ENCODE data around the gene BRD3OS.
"Not testable (repeated sequence)": the region's sequence is repeated elsewhere in the genome, so short reads cannot be mapped to it uniquely, and the experiment has no call there.

BRD3OS gene

DNA sequence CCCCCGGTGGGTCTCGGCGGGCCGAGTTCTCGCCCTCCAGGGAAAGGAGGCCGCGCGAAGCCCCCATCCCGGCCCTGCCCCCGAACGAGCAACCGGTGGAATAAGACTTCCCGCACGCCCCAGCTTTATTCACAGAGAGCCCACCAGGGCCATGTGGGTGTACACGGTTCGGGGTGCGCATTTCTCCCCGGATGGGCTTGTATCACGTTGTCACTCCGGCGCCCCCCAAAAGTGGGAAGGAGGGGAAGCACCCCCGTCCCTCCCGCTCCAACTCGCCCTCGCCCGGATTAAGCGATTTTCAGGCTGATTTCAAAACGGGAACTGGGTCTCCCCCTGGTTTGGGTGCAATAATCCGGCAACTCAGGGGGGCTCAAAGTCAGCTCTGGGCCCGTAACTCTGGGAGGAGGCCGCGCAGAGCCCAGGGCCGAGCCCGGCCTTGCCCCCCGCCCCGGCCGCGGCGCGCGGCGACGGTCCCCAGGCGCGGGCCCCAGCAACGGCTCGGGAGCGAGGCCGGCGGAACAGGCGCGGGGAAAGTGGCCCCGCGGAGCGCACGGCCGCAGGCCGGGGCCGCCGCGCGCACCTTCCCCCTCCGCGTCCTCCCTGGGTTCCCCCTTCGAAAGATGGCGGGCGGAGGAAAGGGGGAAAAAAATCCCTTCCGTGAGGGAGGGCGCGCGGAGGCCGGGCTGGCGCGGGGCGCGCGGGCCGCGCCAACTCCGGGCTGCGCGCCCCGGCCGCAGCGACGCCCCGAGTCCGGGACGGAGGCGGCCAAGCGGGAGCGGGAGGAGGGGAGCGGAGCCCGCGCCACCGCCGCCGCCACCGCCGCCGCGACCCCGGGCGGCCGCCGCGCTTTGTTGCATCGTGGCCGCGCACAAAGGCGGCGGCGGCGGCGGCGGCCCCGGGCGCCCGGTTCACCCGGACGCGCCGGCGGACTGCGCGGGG, 41.9 kb downstream of the BRD3OS start:
- peaks cover 23% of the 10 kb centered on the region for H3K27me3 ChIP-seq (ENCODE audit: insufficient read depth, low read length)
- peak overlapping the region; percentile 96 for H3K9ac ChIP-seq (ENCODE audit: low read depth, low read length)
- H3K4me1 ChIP-seq (ENCODE audit: insufficient read depth, low read length) = peaks cover 3% of the 10 kb centered on the region; the same call in 1 of the 2 replicates
- peak overlapping the region; percentile 70 for H3K27ac ChIP-seq (ENCODE audit: low read length)
- H3K36me3 ChIP-seq (ENCODE audit: insufficient read depth, low read depth, low read length) = no peaks in the 10 kb centered on the region
- no peaks in the 10 kb centered on the region for H3K9me3 ChIP-seq (ENCODE audit: insufficient read depth, low read depth, low read length)
- H3K4me3 ChIP-seq (ENCODE audit: low read length) = peak overlapping the region; percentile 95

DNA sequence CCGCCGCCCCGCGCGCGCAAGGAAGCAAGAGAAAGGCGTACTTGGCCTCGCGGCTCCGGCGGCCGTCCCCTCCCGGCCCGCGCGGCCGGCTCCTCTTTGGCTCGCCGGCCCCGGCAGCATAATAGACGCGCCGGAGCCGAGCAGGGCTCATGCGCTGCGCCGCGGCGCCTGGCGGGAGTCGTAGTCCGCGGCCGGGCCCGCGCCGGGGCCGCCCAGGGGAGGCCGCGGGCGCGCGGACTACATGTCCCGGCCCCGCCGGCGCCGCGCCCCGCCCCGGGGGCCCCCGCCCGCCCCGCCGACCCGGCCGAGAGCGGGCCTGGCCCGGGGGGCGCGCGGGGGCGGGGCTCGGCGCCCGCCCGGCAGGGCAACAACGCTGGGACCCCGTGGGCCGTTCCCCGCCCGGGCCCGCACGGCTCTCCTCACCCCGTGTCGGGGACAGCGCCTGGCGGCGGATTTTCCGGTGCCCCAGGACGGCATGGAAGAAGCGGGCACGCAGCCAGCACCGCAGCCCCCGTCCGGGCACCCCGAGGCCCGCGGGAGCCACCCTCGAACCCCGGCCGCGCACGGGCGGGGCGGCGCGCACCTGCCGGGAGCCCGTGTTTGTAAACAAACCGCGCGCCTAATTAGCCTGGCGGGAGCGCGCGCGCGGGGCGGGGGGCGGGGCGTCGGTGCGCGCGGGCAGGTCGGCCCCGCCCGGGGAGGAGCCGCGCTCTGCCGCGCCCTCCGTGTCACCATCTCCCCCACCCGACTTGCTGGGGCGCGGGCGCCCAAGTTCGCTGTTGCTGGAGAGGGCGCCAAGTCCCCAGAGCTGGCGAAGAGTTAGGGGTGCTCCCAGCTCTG, 42.8 kb downstream of the BRD3OS start, which contains the start of gene BRD3:
Gene BRD3, minus strand, starts transcription at position 123 of the 840 bp plus-strand sequence. CDS start 14,549 bp downstream, outside the sequence.
- Histone ChIP-seq H3K9ac (ENCODE audit: low read depth, low read length) (peak within 1 kb of the TSS; percentile 96), H3K36me3 (ENCODE audit: insufficient read depth, low read depth, low read length) (no peaks in the 10 kb centered on the region), H3K9me3 (ENCODE audit: insufficient read depth, low read depth, low read length) (no peaks in the 10 kb centered on the region), H3K27me3 (ENCODE audit: insufficient read depth, low read length) (peaks cover 23% of the 10 kb centered on the region), H3K4me3 (ENCODE audit: low read length) (peak within 1 kb of the TSS; percentile 95), H3K27ac (ENCODE audit: low read length) (peak within 1 kb of the TSS; percentile 70), H3K4me1 (ENCODE audit: insufficient read depth, low read length) (peaks cover 3% of the 10 kb centered on the region; the same call in 1 of the 2 replicates)

DNA sequence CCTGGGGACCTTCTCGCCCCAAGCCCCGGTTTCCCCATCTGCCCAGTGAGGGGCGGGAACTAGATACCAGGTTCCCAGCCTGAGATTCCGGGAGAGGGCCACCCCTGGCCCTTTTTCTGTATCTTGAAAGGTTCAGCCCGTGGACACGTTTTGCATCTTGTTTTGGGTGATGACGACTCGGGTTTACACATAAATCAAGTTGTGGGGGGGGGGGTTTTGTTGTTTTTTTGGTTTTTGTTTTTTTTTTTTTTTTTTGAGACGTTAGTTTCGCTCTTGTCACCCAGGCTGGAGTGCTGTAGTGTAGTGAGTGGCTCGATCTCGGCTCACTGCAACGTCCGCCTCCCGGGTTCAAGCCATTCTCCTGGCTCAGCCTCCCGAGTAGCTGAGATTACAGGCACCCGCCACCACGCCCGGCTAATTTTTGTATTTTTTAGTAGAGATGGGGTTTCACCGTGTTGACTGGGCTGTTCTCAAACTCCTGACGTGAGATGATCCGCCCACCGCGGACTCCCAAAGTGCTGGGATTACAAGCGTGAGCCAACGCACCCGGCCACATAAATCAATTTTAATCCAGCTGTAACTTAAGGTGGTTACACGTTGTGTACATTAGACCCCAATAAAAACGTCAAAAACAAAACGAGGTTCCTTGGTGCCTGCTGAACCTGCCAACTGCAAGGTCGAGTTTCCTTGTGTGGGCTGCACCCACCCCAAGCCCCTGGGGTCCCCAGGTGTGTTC, 43.6 kb downstream of the BRD3OS start:
- peak overlapping the region; percentile 83 for H3K4me3 ChIP-seq (ENCODE audit: low read length)
- no peaks in the 10 kb centered on the region for H3K36me3 ChIP-seq (ENCODE audit: insufficient read depth, low read depth, low read length)
- H3K9me3 ChIP-seq (ENCODE audit: insufficient read depth, low read depth, low read length) = no peaks in the 10 kb centered on the region
- H3K27ac ChIP-seq (ENCODE audit: low read length) = no peak overlapping the region
- peaks cover 23% of the 10 kb centered on the region for H3K27me3 ChIP-seq (ENCODE audit: insufficient read depth, low read length)
- peaks cover 3% of the 10 kb centered on the region; the same call in 1 of the 2 replicates for H3K4me1 ChIP-seq (ENCODE audit: insufficient read depth, low read length)
- peak overlapping the region; percentile 76; the same call in 1 of the 2 replicates for H3K9ac ChIP-seq (ENCODE audit: low read depth, low read length)

DNA sequence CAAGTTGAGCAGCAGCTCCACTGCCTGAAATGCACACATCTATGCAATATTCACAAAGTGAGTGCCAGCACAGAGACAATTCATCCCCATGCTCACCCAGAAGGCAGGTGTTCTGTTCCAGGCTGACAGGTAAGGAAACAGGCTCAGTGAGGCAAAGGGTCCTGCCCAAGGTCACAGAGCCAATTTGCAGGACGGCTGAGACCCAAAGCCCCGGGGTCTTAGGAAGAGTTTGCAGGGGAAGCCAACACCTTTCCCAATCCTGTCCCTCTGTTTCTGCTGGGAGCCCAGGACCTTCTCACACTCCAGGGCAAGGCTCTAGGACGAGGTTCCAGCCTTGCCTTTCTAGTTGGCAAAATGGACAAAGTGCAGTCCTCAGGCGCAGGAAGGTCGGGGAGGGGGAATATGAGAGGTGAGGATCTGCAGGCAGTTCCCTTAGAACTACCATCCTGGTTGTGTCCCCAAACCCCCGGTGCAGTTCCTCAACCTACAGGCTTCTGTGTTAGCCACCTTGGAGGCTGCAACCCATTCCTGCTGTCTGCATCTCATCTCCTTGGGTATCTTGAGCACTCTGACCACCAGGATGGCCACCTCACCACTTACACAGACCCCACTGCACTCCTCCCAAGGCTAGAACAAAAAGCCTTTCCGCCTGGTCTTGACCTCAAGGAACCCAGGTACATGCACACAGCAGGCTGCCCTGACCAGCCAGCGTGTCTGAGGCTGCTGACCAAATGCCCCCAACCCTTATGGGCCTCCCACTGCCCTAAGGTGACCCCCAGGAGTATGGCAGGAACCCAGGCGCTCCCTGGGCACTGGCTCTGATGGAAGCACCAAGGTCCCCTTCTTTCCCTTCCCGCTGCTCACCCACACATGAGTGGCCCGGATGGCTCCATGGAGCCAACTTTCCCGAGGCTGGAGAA, 44.5 kb downstream of the BRD3OS start:
- Histone ChIP-seq H3K4me1 (ENCODE audit: insufficient read depth, low read length) (peaks cover 3% of the 10 kb centered on the region; the same call in 1 of the 2 replicates), H3K9me3 (ENCODE audit: insufficient read depth, low read depth, low read length) (no peaks in the 10 kb centered on the region; the same call in 1 of the 2 replicates), H3K4me3 (ENCODE audit: low read length) (no peak overlapping the region), H3K27ac (ENCODE audit: low read length) (no peak overlapping the region), H3K9ac (ENCODE audit: low read depth, low read length) (no peak overlapping the region), H3K27me3 (ENCODE audit: insufficient read depth, low read length) (peaks cover 23% of the 10 kb centered on the region), H3K36me3 (ENCODE audit: insufficient read depth, low read depth, low read length) (no peaks in the 10 kb centered on the region)

DNA sequence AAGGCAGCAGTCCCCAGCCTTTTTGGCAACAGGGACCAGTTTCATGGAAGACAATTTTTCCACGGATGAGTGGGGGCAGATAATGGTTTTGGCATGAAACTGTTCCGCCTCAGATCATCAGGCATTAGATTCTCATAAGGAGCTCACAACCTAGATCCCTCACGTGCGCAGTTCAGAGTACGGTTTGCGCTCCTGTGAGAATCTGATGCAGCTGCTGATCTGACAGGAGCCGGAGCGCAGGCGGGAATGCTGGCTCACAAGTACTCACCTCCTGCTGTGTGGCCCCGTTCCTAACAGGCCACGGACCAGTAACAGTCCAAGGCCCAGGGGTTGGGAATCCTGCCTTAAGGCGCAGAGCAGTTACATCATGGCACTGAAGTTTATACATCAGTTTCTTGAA, 45.9 kb downstream of the BRD3OS start:
- no peaks in the 10 kb centered on the region for H3K36me3 ChIP-seq (ENCODE audit: insufficient read depth, low read depth, low read length)
- no peak overlapping the region for H3K27ac ChIP-seq (ENCODE audit: low read length)
- H3K4me3 ChIP-seq (ENCODE audit: low read length) = no peak overlapping the region

DNA sequence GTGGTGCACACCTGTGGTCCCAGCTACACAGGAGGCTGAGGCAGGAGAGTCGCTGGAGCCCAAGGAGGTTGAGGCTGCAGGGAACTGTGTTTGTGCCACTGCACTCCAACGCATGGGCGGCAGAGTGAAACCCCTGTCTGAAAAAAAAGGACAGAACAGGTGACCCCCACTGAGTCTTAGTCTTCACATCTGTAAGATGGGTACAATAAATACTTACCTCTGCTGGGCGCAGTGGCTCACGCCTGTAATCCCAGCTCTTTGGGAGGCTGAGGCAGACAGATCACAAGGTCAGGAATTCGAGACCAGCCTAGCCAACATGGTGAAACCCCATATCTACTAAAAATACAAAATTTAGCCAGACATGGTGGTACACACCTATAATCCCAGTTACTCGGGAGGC, 47.4 kb downstream of the BRD3OS start:
- not testable (repeated sequence) for H3K27ac ChIP-seq (ENCODE audit: low read length); H3K9ac ChIP-seq (ENCODE audit: low read depth, low read length); H3K4me3 ChIP-seq (ENCODE audit: low read length); H3K4me1 ChIP-seq (ENCODE audit: insufficient read depth, low read length); H3K9me3 ChIP-seq (ENCODE audit: insufficient read depth, low read depth, low read length); H3K36me3 ChIP-seq (ENCODE audit: insufficient read depth, low read depth, low read length)
- peaks cover 23% of the 10 kb centered on the region for H3K27me3 ChIP-seq (ENCODE audit: insufficient read depth, low read length)

More for the DNA sequence above, 45.9 kb downstream of the BRD3OS start:
- Histone ChIP-seq H3K9ac (ENCODE audit: low read depth, low read length) (no peak overlapping the region), H3K4me1 (ENCODE audit: insufficient read depth, low read length) (peaks cover under 1% of the 10 kb centered on the region; the same call in 1 of the 2 replicates), H3K9me3 (ENCODE audit: insufficient read depth, low read depth, low read length) (no peaks in the 10 kb centered on the region; the same call in 1 of the 2 replicates), H3K27me3 (ENCODE audit: insufficient read depth, low read length) (peaks cover 23% of the 10 kb centered on the region)

DNA sequence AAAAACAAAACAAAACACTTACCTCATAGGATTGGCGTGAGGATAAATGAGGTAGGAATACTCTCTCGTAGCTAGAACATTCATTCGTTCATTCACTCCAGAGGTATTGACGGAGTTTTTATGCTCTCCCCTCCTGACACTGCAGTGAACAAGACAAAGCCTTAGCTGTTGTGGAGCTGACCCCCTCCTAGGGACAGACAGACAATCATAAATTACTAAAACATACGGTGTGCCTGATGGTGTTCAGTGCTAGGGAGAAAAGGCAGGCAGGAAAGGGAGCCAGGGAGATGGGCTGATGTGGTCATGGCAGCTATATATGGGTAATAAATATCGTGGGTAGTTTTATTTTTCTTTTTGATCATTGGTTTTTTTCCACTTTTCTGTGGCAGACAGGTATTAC, 48.2 kb downstream of the BRD3OS start:
- H3K27ac ChIP-seq (ENCODE audit: low read length) = no peak overlapping the region
- H3K9me3 ChIP-seq (ENCODE audit: insufficient read depth, low read depth, low read length) = peaks cover 10% of the 10 kb centered on the region
- no peak overlapping the region for H3K4me3 ChIP-seq (ENCODE audit: low read length)
- no peak overlapping the region for H3K9ac ChIP-seq (ENCODE audit: low read depth, low read length)
- H3K4me1 ChIP-seq (ENCODE audit: insufficient read depth, low read length) = no peaks in the 10 kb centered on the region
- no peaks in the 10 kb centered on the region for H3K36me3 ChIP-seq (ENCODE audit: insufficient read depth, low read depth, low read length)
- H3K27me3 ChIP-seq (ENCODE audit: insufficient read depth, low read length) = peaks cover 23% of the 10 kb centered on the region

DNA sequence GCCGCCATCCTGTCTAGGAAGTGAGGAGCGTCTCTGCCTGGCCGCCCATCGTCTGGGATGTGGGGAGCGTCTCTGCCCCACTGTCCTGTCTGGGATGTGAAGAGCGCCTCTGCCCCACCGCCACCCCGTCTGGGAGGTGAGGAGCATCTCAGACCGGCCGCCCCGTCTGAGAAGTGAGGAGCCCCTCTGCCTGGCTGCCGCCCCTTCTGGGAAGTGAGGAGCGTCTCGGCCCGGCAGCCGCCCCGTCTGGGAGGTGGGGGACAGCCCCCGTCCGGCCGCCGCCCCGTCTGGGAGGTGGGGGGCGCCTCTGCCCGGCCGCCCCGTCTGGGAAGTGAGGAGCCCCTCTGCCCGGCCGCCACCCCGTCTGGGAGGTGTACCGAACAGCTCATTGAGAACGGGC, 50.4 kb downstream of the BRD3OS start:
- not testable (repeated sequence) for H3K4me3 ChIP-seq (ENCODE audit: low read length); H3K27ac ChIP-seq (ENCODE audit: low read length); H3K9me3 ChIP-seq (ENCODE audit: insufficient read depth, low read depth, low read length); H3K9ac ChIP-seq (ENCODE audit: low read depth, low read length); H3K27me3 ChIP-seq (ENCODE audit: insufficient read depth, low read length); H3K4me1 ChIP-seq (ENCODE audit: insufficient read depth, low read length); H3K36me3 ChIP-seq (ENCODE audit: insufficient read depth, low read depth, low read length)

DNA sequence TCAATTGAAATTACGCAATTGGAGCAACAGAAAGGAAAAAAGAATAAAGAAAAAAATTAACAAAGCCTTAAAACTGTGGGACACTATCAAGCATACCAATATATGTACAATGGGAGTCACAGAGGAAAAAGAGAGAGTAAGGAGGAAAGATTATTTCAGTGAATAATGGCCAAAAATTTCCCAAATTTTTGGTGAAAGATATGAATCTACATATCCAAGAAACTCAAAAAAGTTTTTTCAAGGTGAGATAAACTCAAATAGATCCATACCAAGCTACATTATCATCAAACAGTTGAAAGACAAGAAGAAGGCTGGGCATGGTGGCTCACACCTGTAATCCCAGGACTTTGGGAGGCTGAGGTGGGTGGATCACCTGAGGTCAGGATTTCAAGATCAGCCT, 51.4 kb downstream of the BRD3OS start:
- H3K4me1 ChIP-seq (ENCODE audit: insufficient read depth, low read length) = no peaks in the 10 kb centered on the region
- H3K9me3 ChIP-seq (ENCODE audit: insufficient read depth, low read depth, low read length) = peaks cover 10% of the 10 kb centered on the region
- H3K27me3 ChIP-seq (ENCODE audit: insufficient read depth, low read length) = no peaks in the 10 kb centered on the region

More for the DNA sequence above, 51.4 kb downstream of the BRD3OS start:
- no peak overlapping the region for H3K9ac ChIP-seq (ENCODE audit: low read depth, low read length)
- H3K4me3 ChIP-seq (ENCODE audit: low read length) = no peak overlapping the region
- no peaks in the 10 kb centered on the region for H3K36me3 ChIP-seq (ENCODE audit: insufficient read depth, low read depth, low read length)
- H3K27ac ChIP-seq (ENCODE audit: low read length) = no peak overlapping the region

Measured in iPS-20b (cell line).